Epithelial cell of prostate (primary cell): Measurements from ENCODE around the gene CD101.

Experiments used
- DNase-seq: peaks from one replicate; pipeline ENCODE4 v3.0.0-alpha.2; 2011; ENCODE audit warnings: low read depth, low spot score
- H3K27ac ChIP-seq: fragments of 450-650 bp; 2 replicates; pipeline ENCODE4 v1.5.1; 2017; ENCODE audit warnings: mild to moderate bottlenecking

Gene CD101

GRCh38 chr1:116984406-116985160, 17.0 kb upstream of the CD101 start:
- H3K27ac ChIP-seq = no peak overlapping the region
- no peak for DNase-seq

- H3K27ac ChIP-seq = no peak overlapping the region
- no peak for DNase-seq
Observed at GRCh38 chr1:116986421-116987255, 14.9 kb upstream of the CD101 start.

- DNase-seq = no peak
- no peak overlapping the region for H3K27ac ChIP-seq
Observed at GRCh38 chr1:116987256-116987555, 14.4 kb upstream of the CD101 start.

- DNase-seq = no peak
- peak overlapping the region; percentile 74 for H3K27ac ChIP-seq
Observed at GRCh38 chr1:116988248-116988647, 13.3 kb upstream of the CD101 start.

- H3K27ac ChIP-seq = peak overlapping the region; percentile 74
- no peak for DNase-seq
Observed at GRCh38 chr1:116988908-116989307, 12.7 kb upstream of the CD101 start.

GRCh38 chr1:116989835-116990234, 11.7 kb upstream of the CD101 start:
- H3K27ac ChIP-seq = peak overlapping the region; percentile 74
- DNase-seq = no peak

- DNase-seq = no peak
- H3K27ac ChIP-seq = peak overlapping the region; percentile 74
Observed at GRCh38 chr1:116990612-116991151, 10.9 kb upstream of the CD101 start.

- peak overlapping the region; percentile 74 for H3K27ac ChIP-seq
- DNase-seq = no peak
Observed at GRCh38 chr1:116991171-116991845, 10.3 kb upstream of the CD101 start.

GRCh38 chr1:116991918-116992317, 9.6 kb upstream of the CD101 start:
- peak overlapping the region; percentile 74 for H3K27ac ChIP-seq
- no peak for DNase-seq

GRCh38 chr1:116993286-116993685, 8.3 kb upstream of the CD101 start:
- no peak overlapping the region for H3K27ac ChIP-seq
- no peak for DNase-seq

GRCh38 chr1:116994411-116994810, 7.1 kb upstream of the CD101 start:
- no peak for DNase-seq
- no peak overlapping the region for H3K27ac ChIP-seq

- H3K27ac ChIP-seq = peak overlapping the region; percentile 46
- DNase-seq = no peak
Observed at GRCh38 chr1:116997066-116997465, 4.5 kb upstream of the CD101 start.

GRCh38 chr1:116997636-116998035, 3.9 kb upstream of the CD101 start:
- no peak for DNase-seq
- no peak overlapping the region for H3K27ac ChIP-seq

- DNase-seq = no peak
- H3K27ac ChIP-seq = no peak overlapping the region
Observed at GRCh38 chr1:116999596-116999995, 2.0 kb upstream of the CD101 start.

GRCh38 chr1:117000142-117000541, 1.4 kb upstream of the CD101 start:
- H3K27ac ChIP-seq = no peak overlapping the region

GRCh38 chr1:117003223-117003875, 1.8 kb downstream of the CD101 start:
- no peak for DNase-seq
- no peak overlapping the region for H3K27ac ChIP-seq

More at GRCh38 chr1:117000142-117000541, 1.4 kb upstream of the CD101 start:
- no peak for DNase-seq

- DNase-seq = no peak
- H3K27ac ChIP-seq = peak overlapping the region; percentile 75
Observed at GRCh38 chr1:117007719-117008013, 6.1 kb downstream of the CD101 start.

GRCh38 chr1:117008656-117009055, 7.1 kb downstream of the CD101 start:
- no peak overlapping the region for H3K27ac ChIP-seq
- no peak for DNase-seq

- no peak for DNase-seq
- no peak overlapping the region for H3K27ac ChIP-seq
Observed at GRCh38 chr1:117009132-117009531, 7.6 kb downstream of the CD101 start.

GRCh38 chr1:117010310-117010969, 8.9 kb downstream of the CD101 start:
- H3K27ac ChIP-seq = no peak overlapping the region
- no peak for DNase-seq
